DND-41 (cell line): ENCODE results near the gene CREBBP.

Experiments
- ATAC-seq: fragments of 200-7000 bp; cut with Tn5 transposase; 3 replicates; pipeline ENCODE4 v1.9.1; 2021; ENCODE audit warnings: low read depth; ENCODE audit not compliant: insufficient read depth
- DNase-seq: peaks from one replicate; pipeline ENCODE4 v3.0.0-alpha.2; 2020
- H2AFZ ChIP-seq: 2 replicates; pipeline ENCODE4 v1.6.0; 2012; ENCODE audit warnings: low read depth, low read length
- H3K27ac ChIP-seq: 2 replicates; pipeline ENCODE4 v1.5.1; 2012; ENCODE audit warnings: low read length, inconsistent platforms
- H3K27me3 ChIP-seq: fragments of 200-600 bp; sonication (generic); 2 replicates; pipeline ENCODE4 v1.6.0; 2012; ENCODE audit warnings: low read length, mild to moderate bottlenecking, inconsistent platforms; ENCODE audit not compliant: insufficient read depth, poor library complexity
- H3K36me3 ChIP-seq: 2 replicates; pipeline ENCODE4 v1.5.1; 2012; ENCODE audit warnings: low read length, inconsistent platforms; ENCODE audit not compliant: insufficient read depth
- H3K4me1 ChIP-seq: 2 replicates; pipeline ENCODE4 v1.5.1; 2012; ENCODE audit warnings: mild to moderate bottlenecking, low read length; ENCODE audit not compliant: insufficient read depth
- H3K4me2 ChIP-seq: 2 replicates; pipeline ENCODE4 v1.6.0; 2012; ENCODE audit warnings: mild to moderate bottlenecking, moderate library complexity, low read length, inconsistent platforms; ENCODE audit not compliant: insufficient read depth
- H3K4me3 ChIP-seq, 2 experiments: fragments of 200-600 bp in 1 of 2; shearing (Covaris generic) in 1 of 2; 2 replicates each; pipeline ENCODE4 v1.5.1; 2012 to 2016; ENCODE audit warnings: inconsistent platforms in 2 of 2, low read length in 2 of 2, mild to moderate bottlenecking in 2 of 2, low read depth in 1 of 2, moderate library complexity in 1 of 2
- H3K79me2 ChIP-seq: 2 replicates; pipeline ENCODE4 v1.6.0; 2012; ENCODE audit warnings: low read length, inconsistent platforms; ENCODE audit not compliant: insufficient read depth
- H3K9ac ChIP-seq: 2 replicates; pipeline ENCODE4 v1.6.0; 2012; ENCODE audit warnings: low read depth, mild to moderate bottlenecking, inconsistent platforms, low read length, moderate library complexity
- H3K9me3 ChIP-seq: 2 replicates; pipeline ENCODE4 v1.5.1; 2012; ENCODE audit warnings: low read length, moderate library complexity, mild to moderate bottlenecking, inconsistent platforms; ENCODE audit not compliant: insufficient read depth, severe bottlenecking
- H4K20me1 ChIP-seq: 2 replicates; pipeline ENCODE4 v1.6.0; 2012; ENCODE audit warnings: low read length; ENCODE audit not compliant: insufficient read depth
- CTCF ChIP-seq: IDR thresholded peaks from 2 replicates; pipeline ENCODE4 v1.5.1; 2012; ENCODE audit warnings: borderline replicate concordance, low read length, moderate library complexity, mild to moderate bottlenecking; ENCODE audit not compliant: poor library complexity, severe bottlenecking; ENCODE audit errors: extremely low read depth
- EZH2 ChIP-seq: IDR thresholded peaks from 3 replicates; pipeline ENCODE4 v1.6.1; 2012; ENCODE audit warnings: borderline replicate concordance, low read depth, mild to moderate bottlenecking, moderate library complexity, low read length, inconsistent platforms; ENCODE audit not compliant: severe bottlenecking

CREBBP gene

GRCh38 chr16:3856367-3857141 lies 24.0 kb downstream of the CREBBP start:
- Histone ChIP-seq H3K4me3 (no peak overlapping the region), H3K9ac (no peak overlapping the region), H3K36me3 (peaks cover 4% of the 10 kb centered on the region; the same call in 1 of the 2 replicates), H2AFZ (no peak overlapping the region), H3K79me2 (peaks cover 97% of the 10 kb centered on the region), H3K27ac (no peak overlapping the region), H4K20me1 (peaks cover 91% of the 10 kb centered on the region), H3K27me3 (no peaks in the 10 kb centered on the region), H3K4me2 (no peak overlapping the region), H3K9me3 (no peaks in the 10 kb centered on the region), H3K4me1 (no peaks in the 10 kb centered on the region)
- DNase-seq (no peak), ATAC-seq (no peak)
- TF ChIP-seq EZH2 (no peak), CTCF (no peak)

- Histone ChIP-seq H3K4me1 (no peaks in the 10 kb centered on the region), H3K79me2 (peaks cover 95% of the 10 kb centered on the region), H3K27me3 (no peaks in the 10 kb centered on the region), H2AFZ (no peak overlapping the region), H3K9ac (no peak overlapping the region), H4K20me1 (peaks cover 89% of the 10 kb centered on the region), H3K27ac (no peak overlapping the region), H3K4me3 (no peak overlapping the region), H3K4me2 (no peak overlapping the region), H3K9me3 (no peaks in the 10 kb centered on the region), H3K36me3 (peaks cover 15% of the 10 kb centered on the region)
- TF ChIP-seq EZH2 (no peak), CTCF (no peak)
- ATAC-seq = no peak
- no peak for DNase-seq
These were observed 25.6 kb downstream of the CREBBP start for GRCh38 chr16:3854750-3855541.

- H2AFZ ChIP-seq = no peak overlapping the region
- H3K4me2 ChIP-seq = no peak overlapping the region
- no peak for TF ChIP-seq CTCF
- TF ChIP-seq EZH2 = no peak
- H3K9me3 ChIP-seq = no peaks in the 10 kb centered on the region
- peaks cover 81% of the 10 kb centered on the region for H4K20me1 ChIP-seq
- H3K9ac ChIP-seq = no peak overlapping the region
- DNase-seq (no peak), ATAC-seq (no peak)
- peaks cover 40% of the 10 kb centered on the region for H3K36me3 ChIP-seq
- no peak overlapping the region for H3K4me3 ChIP-seq
- H3K27ac ChIP-seq = no peak overlapping the region
- no peaks in the 10 kb centered on the region for H3K4me1 ChIP-seq
- H3K79me2 ChIP-seq = peaks cover 94% of the 10 kb centered on the region
- H3K27me3 ChIP-seq = no peaks in the 10 kb centered on the region
These were observed 30.0 kb downstream of the CREBBP start for GRCh38 chr16:3850544-3850899.
